A172 (cell line): ENCODE results near the gene TMEM219. TPM values are rescaled to one million over a fixed set of nuclear protein-coding genes. Genes with fewer than 3 reads are reported as not detected.
"Not testable (repeated sequence)": the region's sequence is repeated elsewhere in the genome, so short reads cannot be mapped to it uniquely, and the experiment has no call there.

Experiments
- DNase-seq: peaks from one replicate; pipeline ENCODE4 v3.0.0-alpha.2; 2015; ENCODE audit warnings: low spot score
- total RNA-seq: library from RNA; depleted of rRNA; stranded (reverse); fragments of >200 nt; shearing (Covaris generic); gene quantifications from 2 replicates; pipeline ENCODE4 v1.2.3, GENCODE V29; 2014; rRNA removed

The TMEM219 gene
- total RNA-seq, 1 experiment from 2014 or later, result 90.8 TPM

DNA sequence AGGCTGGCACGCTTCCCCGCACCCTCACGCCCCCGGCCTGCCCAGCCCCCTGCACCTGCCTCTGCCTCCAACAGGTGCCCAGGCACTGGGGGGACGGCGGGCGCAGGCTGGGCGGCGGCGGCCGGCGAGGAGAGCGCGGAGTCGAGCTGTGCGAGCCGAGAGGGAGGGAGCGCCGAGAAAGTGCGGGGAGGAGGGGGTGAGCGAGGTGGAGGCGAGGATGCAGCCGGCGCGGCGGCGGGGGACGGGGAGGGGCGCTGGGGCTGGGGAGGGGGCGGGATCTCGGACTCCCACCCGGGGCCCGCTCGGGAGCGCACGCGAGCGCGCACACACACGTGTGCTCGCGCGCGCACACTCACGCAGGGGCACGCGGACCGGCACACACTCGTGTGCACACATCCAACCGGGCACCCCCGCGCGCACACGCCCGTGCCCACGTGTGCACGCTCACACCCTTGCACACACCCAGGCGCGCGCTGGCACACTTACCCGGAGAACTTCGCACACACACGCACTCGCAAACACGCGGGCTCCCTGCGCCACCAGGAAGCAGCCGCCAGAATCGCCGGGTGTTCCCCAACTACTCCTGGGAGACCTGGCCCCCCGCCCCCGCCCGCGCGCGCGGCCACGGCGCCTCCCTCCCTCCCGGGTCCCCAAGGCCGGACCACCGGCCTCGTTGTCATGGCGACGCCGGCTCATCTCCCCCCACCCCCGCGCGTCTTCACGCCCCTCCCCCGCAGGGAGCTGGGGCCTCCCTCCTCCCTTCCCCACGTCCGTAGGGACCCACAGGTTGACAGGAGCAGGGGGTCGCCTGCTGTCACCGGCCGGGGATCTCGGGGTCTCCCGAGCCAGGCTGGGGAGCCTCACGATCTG is 49.2 kb downstream of the TMEM219 start, which contains the start of gene DOC2A:
TSS of gene DOC2A (minus strand) at position 184 of the 870 bp plus-strand sequence. CDS start 805 bp downstream, outside the sequence.
- DNase-seq, result no peak

DNA sequence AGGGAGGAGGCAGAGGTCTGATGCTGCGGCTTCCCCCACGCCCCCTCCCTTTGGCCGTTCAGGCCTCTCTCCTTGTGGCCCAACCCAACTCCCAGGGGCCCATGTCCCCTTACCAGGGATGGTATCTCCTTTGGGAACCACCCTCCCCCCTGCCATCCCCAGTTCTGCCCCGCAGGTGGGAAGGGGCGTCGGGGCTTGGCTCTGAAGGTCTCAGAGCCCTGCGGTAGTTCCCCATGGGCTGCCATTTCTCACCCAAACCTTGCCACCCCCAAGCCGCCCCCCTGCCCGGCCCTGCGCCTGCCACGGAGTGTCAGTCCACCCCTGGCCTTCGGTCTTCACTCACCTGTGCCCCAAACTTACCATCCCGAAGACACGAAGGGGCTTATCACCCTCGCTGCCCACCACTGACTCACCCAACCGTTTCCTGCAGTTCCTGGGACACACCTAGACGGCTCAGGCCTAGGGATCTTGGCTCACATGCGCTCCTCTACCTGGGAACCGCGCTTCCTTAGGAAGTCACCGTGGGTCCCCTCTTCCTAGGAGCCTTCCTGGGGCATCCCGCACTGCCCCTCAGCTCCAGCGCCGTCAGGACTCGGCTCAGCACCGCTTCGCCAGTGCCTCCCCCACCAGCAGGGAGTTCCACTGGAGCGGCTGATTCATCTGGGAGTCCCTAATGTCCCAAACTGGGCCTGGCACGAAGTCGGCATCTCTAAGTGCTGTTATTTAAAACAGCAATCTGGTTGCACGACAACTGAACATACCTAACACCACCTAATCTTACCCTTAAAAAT is 50.0 kb downstream of the TMEM219 start:
- no peak for DNase-seq

DNA sequence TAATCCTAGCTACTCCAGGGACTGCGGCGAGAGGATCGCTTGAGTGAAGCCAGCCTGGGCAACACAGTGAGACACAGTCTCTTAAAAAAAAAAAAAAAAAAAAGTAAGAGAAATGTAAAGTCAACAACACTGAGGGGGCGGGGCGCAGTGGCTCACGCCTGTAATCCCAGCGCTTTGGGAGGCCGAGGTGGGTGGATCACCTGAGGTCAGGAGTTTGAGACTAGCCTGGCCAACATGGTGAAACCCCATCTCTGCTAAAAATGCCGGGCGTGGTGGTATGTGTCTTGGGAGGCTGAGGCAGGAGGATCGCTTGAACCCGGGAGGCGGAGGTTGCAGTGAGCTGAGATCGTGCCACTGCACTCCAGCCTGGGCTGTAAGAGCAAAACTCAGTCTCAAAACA is 50.7 kb downstream of the TMEM219 start:
- DNase-seq, result not testable (repeated sequence)

DNA sequence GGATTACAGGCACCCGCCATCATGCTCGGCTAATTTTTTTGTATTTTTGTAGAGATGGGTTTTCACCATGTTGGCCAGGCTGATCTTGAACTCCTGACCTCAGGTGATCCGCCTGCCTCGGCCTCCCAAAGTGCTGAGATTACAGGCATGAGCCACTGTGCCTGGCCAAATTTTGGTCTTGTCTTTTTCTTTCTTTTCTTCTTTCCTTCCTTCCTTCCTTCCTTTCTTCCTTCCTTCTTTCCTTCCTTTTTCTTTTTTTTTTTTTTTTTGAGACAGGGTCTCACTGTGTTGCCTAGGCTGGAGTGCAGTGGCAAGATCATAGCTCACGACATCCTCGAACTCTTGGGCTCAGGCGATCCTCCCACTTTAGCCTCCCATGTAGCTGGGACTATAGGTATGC is 53.6 kb downstream of the TMEM219 start:
- not testable (repeated sequence) for DNase-seq

DNA sequence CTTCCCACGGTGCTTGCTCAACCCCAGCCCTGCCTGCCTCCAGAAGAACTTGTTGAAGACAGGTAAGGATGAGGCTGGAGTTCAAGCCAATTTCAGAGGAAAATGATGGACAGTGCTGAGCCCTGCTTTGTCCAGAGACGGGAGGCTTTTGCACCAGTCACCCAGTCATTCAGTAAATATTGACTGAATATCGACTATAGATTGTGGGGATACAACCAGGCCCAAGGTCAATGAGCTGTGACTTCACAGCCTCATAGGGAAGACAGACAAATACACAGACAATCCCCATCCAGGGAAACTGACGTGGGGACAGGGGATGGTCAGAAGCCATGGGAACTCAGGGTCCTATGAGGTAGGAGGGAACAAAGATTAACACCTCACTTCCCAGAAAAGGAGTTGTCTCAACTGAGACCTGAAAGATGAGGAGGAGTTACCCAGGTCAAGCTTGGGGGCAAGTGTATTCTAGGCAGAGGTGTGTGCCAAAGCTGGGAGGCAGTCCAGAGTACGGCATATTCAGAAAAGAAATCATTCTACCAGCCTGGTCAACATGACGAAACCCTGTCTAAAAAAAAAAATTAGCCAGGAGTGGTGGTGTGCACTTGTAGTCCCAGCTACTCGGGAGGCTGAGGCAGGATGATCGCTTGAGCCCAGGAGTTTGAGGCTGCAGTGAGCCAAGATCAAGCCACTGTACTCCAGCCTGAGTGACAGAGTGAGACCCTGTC is 54.8 kb downstream of the TMEM219 start:
- no peak for DNase-seq

DNA sequence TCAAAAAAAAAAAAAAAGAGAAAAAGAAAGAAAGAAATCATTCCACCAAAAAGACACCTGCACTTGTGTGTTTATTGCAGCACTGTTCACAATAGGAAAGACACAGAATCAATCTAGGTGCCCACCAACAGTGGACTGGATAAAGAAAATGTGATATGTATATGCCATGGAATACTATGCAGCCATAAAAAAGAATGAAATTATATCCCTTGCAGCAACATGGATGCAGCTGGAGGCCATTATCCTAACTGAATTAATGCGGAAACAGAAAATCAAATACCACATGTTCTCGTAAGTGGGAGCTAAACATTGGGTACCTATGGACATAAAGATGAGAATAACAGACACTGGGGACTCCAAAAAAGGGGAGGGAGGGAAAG is 55.4 kb downstream of the TMEM219 start:
- no peak for DNase-seq

DNA sequence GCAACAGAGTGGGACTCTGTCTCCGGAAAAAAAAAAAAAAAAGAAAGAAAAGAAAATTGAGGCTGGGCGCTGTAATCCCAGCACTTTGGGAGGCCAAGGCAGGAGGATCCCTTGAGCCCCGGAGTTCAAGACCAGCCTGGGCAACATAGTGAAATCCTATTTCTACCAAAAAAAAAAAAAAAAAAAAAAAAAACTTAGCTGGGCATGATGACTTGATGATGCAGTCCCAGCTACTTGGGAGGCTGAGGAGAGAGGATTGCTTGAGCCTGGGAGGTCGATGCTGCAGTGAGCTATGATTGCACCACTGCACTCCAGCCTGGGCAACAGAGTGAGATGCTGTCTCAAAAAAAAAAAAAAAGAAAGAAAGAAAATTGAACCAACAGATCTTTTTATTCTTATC is 56.1 kb downstream of the TMEM219 start:
- DNase-seq, result not testable (repeated sequence)

DNA sequence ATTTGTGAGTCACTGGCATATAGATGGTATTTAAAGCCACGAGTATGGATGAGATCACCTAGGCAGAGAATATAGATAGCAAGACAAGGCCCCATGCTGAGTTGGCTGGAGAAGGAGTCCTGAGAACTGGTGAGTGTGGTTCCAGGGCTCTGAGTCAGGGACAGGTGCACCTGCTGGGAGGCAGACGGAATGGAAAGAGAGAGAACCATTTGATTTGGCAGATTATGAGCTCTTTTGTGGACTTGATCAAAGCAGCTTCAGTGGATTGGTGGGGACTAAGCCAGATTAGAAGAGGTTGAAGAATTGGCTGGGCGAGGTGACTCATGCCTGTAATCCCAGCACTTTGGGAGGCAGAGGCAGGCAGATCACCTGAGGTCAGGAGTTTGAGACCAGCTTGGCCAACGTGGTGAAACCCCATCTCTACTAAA is 56.9 kb downstream of the TMEM219 start:
- peak; percentile 64 for DNase-seq

Other genes with a start within 250 kb of the TMEM219 start
- 0.09 TPM in 1 of 2 replicates, not detected in the other for gene C16orf54, start 216.1 kb upstream of the TMEM219 start, total RNA-seq
- gene ZG16, start 183.8 kb upstream of the TMEM219 start, total RNA-seq, result not detected in 2 replicates
- gene KIF22, start 171.3 kb upstream of the TMEM219 start, total RNA-seq, result 118 and 129 TPM in 2 replicates
- 205 and 254 TPM in 2 replicates for gene MAZ, start 155.6 kb upstream of the TMEM219 start, total RNA-seq
- gene PRRT2, start 149.9 kb upstream of the TMEM219 start, total RNA-seq, result 3.3 and 7.4 TPM in 2 replicates
- gene PAGR1, start 145.9 kb upstream of the TMEM219 start, total RNA-seq, result 41.8 and 55.0 TPM in 2 replicates
- gene MVP, start 141.6 kb upstream of the TMEM219 start, total RNA-seq, result 239 and 243 TPM in 2 replicates
- 112 and 119 TPM in 2 replicates for gene CDIPT, start 98.9 kb upstream of the TMEM219 start, total RNA-seq
- gene SEZ6L2, start 62.5 kb upstream of the TMEM219 start, total RNA-seq, result 22.1 and 24.9 TPM in 2 replicates
- 18.4 and 22.0 TPM in 2 replicates for gene ASPHD1, start 61.6 kb upstream of the TMEM219 start, total RNA-seq
- 11.0 and 12.5 TPM in 2 replicates for gene KCTD13, start 35.9 kb upstream of the TMEM219 start, total RNA-seq
- gene TAOK2, start 11.8 kb downstream of the TMEM219 start, total RNA-seq, result 43.2 and 45.4 TPM in 2 replicates
- gene HIRIP3, start 33.5 kb downstream of the TMEM219 start, total RNA-seq, result 17.5 and 31.6 TPM in 2 replicates
- gene INO80E, start 34.2 kb downstream of the TMEM219 start, total RNA-seq, result 151 and 184 TPM in 2 replicates
- 0.45 and 1.7 TPM in 2 replicates for gene DOC2A, start 48.9 kb downstream of the TMEM219 start, total RNA-seq
- not detected in 2 replicates for gene C16orf92, start 61.1 kb downstream of the TMEM219 start, total RNA-seq
- gene TLCD3B, start 69.2 kb downstream of the TMEM219 start, total RNA-seq, result 0.38 and 1.1 TPM in 2 replicates
- 1,380 and 1,410 TPM in 2 replicates for gene ALDOA, start 103.7 kb downstream of the TMEM219 start, total RNA-seq
- gene PPP4C, start 113.9 kb downstream of the TMEM219 start, total RNA-seq, result 185 and 215 TPM in 2 replicates
- gene TBX6, start 129.8 kb downstream of the TMEM219 start, total RNA-seq, result not detected in 2 replicates
- gene YPEL3, start 134.1 kb downstream of the TMEM219 start, total RNA-seq, result 2.9 and 7.5 TPM in 2 replicates
- 1.8 and 2.8 TPM in 2 replicates for gene GDPD3, start 151.5 kb downstream of the TMEM219 start, total RNA-seq
- gene MAPK3, start 161.1 kb downstream of the TMEM219 start, total RNA-seq, result 34.4 and 46.6 TPM in 2 replicates
- gene CORO1A, start 221.5 kb downstream of the TMEM219 start, total RNA-seq, result 12.0 and 16.0 TPM in 2 replicates
- 246 and 504 TPM in 2 replicates for gene BOLA2B, start 231.6 kb downstream of the TMEM219 start, total RNA-seq
- 9.8 and 57.9 TPM in 2 replicates for gene SLX1A, start 231.8 kb downstream of the TMEM219 start, total RNA-seq
- gene SULT1A3, start 237.2 kb downstream of the TMEM219 start, total RNA-seq, result 5.1 and 6.6 TPM in 2 replicates